Measurements from ENCODE around the gene ZFP62. TPM values are rescaled to one million over a fixed set of nuclear protein-coding genes. Genes with fewer than 3 reads are reported as not detected.

The ZFP62 gene
- total and polyA plus RNA-seq, 2 donors (not counting 1 experiment from before 2014, with no cell fraction given), result 14.4 to 24.1 TPM

DNA sequence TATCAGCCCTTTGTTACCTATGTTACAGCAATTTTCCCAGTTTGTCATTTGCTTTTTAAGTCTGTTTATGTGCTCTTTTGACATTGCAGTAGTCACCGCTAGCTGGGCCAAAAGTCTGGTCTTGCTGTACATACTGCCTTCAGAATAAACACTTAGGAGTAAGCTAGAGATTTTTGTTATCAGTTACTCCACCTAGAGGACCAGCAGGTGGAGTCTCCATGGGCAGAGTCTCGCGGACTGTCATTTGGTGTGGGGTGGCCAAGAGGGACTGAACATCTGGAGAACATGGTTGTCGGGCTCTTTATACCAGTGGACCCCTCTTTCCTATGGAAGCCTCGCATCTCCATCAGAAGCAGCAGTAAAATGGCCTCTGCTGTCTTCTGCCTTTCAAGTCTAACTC, 47.7 kb downstream of the ZFP62 start:
- no peaks in the 10 kb centered on the region for H3K36me3 ChIP-seq (ENCODE audit: control insufficient read depth, insufficient read depth, low read length)
- H3K4me1 ChIP-seq (ENCODE audit: control insufficient read depth, extremely low read depth, insufficient read depth, low read length), result peaks cover 6% of the 10 kb centered on the region
- DNase-seq (ENCODE audit: low read depth in 2 of 2), result no peak
- no peak overlapping the region for H2AFZ ChIP-seq (ENCODE audit: low read length)
- no peak overlapping the region for H3K27ac ChIP-seq (ENCODE audit: insufficient read depth, low read length)
- no peaks in the 10 kb centered on the region for H3K27me3 ChIP-seq (ENCODE audit: control insufficient read depth, insufficient read depth, low read length)
- no peaks in the 10 kb centered on the region for H4K20me1 ChIP-seq (ENCODE audit: control insufficient read depth, extremely low read depth, insufficient read depth, low read length)
- H3K79me2 ChIP-seq (ENCODE audit: control insufficient read depth, insufficient read depth, low read length), result peaks cover 4% of the 10 kb centered on the region
- no peak overlapping the region for H3K9ac ChIP-seq (ENCODE audit: insufficient read depth, low read length)
- H3K9me3 ChIP-seq (ENCODE audit: control insufficient read depth, insufficient read depth, low read depth, low read length), result no peaks in the 10 kb centered on the region
- no peak overlapping the region for H3K4me2 ChIP-seq (ENCODE audit: extremely low read depth, insufficient read depth, low read length)
- TF ChIP-seq EZH2 (IDR thresholded peaks at IDR 0.05; ENCODE audit: low read length, missing control alignments), result no peak
- TF ChIP-seq, protein P1, sequence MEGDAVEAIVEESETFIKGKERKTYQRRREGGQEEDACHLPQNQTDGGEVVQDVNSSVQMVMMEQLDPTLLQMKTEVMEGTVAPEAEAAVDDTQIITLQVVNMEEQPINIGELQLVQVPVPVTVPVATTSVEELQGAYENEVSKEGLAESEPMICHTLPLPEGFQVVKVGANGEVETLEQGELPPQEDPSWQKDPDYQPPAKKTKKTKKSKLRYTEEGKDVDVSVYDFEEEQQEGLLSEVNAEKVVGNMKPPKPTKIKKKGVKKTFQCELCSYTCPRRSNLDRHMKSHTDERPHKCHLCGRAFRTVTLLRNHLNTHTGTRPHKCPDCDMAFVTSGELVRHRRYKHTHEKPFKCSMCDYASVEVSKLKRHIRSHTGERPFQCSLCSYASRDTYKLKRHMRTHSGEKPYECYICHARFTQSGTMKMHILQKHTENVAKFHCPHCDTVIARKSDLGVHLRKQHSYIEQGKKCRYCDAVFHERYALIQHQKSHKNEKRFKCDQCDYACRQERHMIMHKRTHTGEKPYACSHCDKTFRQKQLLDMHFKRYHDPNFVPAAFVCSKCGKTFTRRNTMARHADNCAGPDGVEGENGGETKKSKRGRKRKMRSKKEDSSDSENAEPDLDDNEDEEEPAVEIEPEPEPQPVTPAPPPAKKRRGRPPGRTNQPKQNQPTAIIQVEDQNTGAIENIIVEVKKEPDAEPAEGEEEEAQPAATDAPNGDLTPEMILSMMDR (conservative IDR thresholded peaks at IDR 0.05 in 1 of 2, IDR thresholded peaks at IDR 0.05 in 1 of 2; ENCODE audit: low read depth in 1 of 2, low read length in 2 of 2), result no peak
- no peak overlapping the region for H3K4me3 ChIP-seq (replicated peaks in 1 of 4; ENCODE audit: control extremely low read depth in 1 of 4, insufficient read depth in 1 of 4, low read depth in 3 of 4, low read length in 4 of 4)

DNA sequence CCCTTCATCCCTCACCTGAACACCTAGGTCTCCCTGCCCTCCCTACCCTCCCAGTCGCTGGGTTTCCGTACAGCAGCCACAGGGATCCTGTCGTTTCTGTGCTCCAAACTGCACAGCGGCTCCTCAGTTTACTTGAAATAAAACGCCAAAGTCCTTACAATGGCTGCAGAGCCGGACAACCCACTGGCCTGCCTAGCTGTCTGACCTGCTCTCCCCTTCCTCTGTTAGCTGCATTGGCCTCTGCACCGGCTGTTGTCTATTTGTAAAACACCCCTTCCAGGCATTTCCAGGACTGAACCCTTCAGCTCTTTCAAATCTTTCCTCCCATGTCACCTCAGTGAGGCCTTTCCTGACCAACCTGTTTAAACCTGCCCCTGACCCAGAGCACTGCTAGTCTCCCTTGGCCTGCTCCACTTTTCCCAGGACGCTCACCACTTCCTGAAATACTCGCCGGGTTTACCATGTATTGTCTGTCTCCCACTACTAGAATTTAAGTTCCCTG, 49.4 kb downstream of the ZFP62 start:
- no peak overlapping the region for H3K27ac ChIP-seq (ENCODE audit: insufficient read depth, low read length)
- peaks cover 8% of the 10 kb centered on the region for H3K4me1 ChIP-seq (ENCODE audit: control insufficient read depth, extremely low read depth, insufficient read depth, low read length)
- no peaks in the 10 kb centered on the region for H4K20me1 ChIP-seq (ENCODE audit: control insufficient read depth, extremely low read depth, insufficient read depth, low read length)
- TF ChIP-seq, protein P1 (conservative IDR thresholded peaks at IDR 0.05 in 1 of 2, IDR thresholded peaks at IDR 0.05 in 1 of 2; ENCODE audit: low read depth in 1 of 2, low read length in 2 of 2), result no peak
- no peak for TF ChIP-seq EZH2 (IDR thresholded peaks at IDR 0.05; ENCODE audit: low read length, missing control alignments)
- no peak overlapping the region for H2AFZ ChIP-seq (ENCODE audit: low read length)
- peak overlapping the region in 1 of 4 experiments; percentile 60 for H3K4me3 ChIP-seq (replicated peaks in 1 of 4; ENCODE audit: control extremely low read depth in 1 of 4, insufficient read depth in 1 of 4, low read depth in 3 of 4, low read length in 4 of 4)
- no peak overlapping the region for H3K4me2 ChIP-seq (ENCODE audit: extremely low read depth, insufficient read depth, low read length)
- peaks cover 10% of the 10 kb centered on the region for H3K79me2 ChIP-seq (ENCODE audit: control insufficient read depth, insufficient read depth, low read length)
- H3K9me3 ChIP-seq (ENCODE audit: control insufficient read depth, insufficient read depth, low read depth, low read length), result no peaks in the 10 kb centered on the region
- H3K27me3 ChIP-seq (ENCODE audit: control insufficient read depth, insufficient read depth, low read length), result no peaks in the 10 kb centered on the region
- no peak overlapping the region for H3K9ac ChIP-seq (ENCODE audit: insufficient read depth, low read length)
- H3K36me3 ChIP-seq (ENCODE audit: control insufficient read depth, insufficient read depth, low read length), result no peaks in the 10 kb centered on the region
- no peak for DNase-seq (ENCODE audit: low read depth in 2 of 2)

DNA sequence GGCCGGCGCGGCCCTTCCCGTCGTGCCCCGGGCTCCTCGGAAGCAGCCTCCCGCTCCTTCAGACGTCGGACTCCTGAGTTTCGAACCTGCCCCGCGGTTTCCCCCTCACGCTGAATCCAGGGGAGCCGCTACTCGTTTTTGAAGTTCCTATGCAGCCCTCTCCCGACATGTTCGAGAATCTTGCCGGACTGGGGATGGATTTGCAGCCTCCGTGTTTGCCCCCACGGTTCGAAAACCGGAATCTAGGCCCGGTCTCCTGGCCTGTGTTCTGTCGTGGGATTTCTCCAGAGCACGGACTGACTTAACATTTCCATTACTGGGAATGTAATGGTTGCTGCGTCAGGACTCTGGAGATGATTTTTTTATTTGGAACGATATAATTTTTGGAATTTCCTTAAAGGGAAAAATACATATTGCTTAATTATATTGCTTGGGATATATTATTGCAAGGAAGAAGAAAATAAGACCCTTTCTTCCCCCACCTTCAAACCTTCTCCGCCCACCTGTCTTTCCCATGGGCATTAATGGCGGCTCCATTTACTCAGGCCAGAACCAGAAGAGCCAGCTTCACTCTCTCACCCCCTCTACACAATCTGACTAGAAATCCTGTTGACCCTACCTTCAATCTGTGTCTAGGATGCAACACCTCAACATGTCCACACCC, 50.0 kb downstream of the ZFP62 start:
- H3K79me2 ChIP-seq (ENCODE audit: control insufficient read depth, insufficient read depth, low read length), result peaks cover 12% of the 10 kb centered on the region
- H3K4me1 ChIP-seq (ENCODE audit: control insufficient read depth, extremely low read depth, insufficient read depth, low read length), result peaks cover 13% of the 10 kb centered on the region
- H3K9ac ChIP-seq (ENCODE audit: insufficient read depth, low read length), result peak overlapping the region; percentile 84
- H3K27ac ChIP-seq (ENCODE audit: insufficient read depth, low read length), result peak overlapping the region; percentile 84
- no peaks in the 10 kb centered on the region for H3K36me3 ChIP-seq (ENCODE audit: control insufficient read depth, insufficient read depth, low read length)
- H3K4me2 ChIP-seq (ENCODE audit: extremely low read depth, insufficient read depth, low read length), result peak overlapping the region; percentile 83
- H3K4me3 ChIP-seq (replicated peaks in 1 of 4; ENCODE audit: control extremely low read depth in 1 of 4, insufficient read depth in 1 of 4, low read depth in 3 of 4, low read length in 4 of 4), result peak overlapping the region; percentile 53 to 89 (median 63)
- peak overlapping the region; percentile 87 for H2AFZ ChIP-seq (ENCODE audit: low read length)
- DNase-seq (ENCODE audit: low read depth in 2 of 2), result peak; percentile 42 to 45
- no peaks in the 10 kb centered on the region for H3K27me3 ChIP-seq (ENCODE audit: control insufficient read depth, insufficient read depth, low read length)
- H3K9me3 ChIP-seq (ENCODE audit: control insufficient read depth, insufficient read depth, low read depth, low read length), result no peaks in the 10 kb centered on the region
- H4K20me1 ChIP-seq (ENCODE audit: control insufficient read depth, extremely low read depth, insufficient read depth, low read length), result no peaks in the 10 kb centered on the region
- TF ChIP-seq, protein P1 (conservative IDR thresholded peaks at IDR 0.05 in 1 of 2, IDR thresholded peaks at IDR 0.05 in 1 of 2; ENCODE audit: low read depth in 1 of 2, low read length in 2 of 2), result no peak
- no peak for TF ChIP-seq EZH2 (IDR thresholded peaks at IDR 0.05; ENCODE audit: low read length, missing control alignments)
